ENCODE results near the gene NSMCE3.

NSMCE3 gene

DNA sequence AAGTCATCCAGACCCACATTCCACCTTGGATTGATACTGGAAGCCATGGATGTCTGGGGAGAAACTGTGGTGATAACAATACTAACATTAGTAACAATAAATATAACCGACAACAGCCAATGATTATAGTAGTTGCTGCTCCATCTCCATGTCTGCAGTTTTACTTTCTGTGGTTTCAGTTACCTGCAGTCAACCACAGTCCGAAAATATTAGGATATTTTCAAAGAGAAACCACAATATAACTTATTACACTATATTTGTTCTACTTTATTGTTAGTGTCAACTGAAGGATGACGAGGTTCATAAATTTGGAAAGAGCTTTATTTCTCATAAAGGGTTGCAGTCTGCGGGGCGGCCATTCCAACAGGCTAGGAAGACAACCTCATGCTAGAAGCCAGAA lies 2.6 kb upstream of the NSMCE3 start:
- no peak overlapping the region for H2AFZ ChIP-seq (ENCODE audit: low read length)
- no peak for DNase-seq (ENCODE audit: low spot score)
- no peak overlapping the region for H3K9ac ChIP-seq (ENCODE audit: low read depth, low read length, poor library complexity)
- H3K4me3 ChIP-seq (ENCODE audit: low read length in 2 of 2) = no peak overlapping the region
- H3K4me1 ChIP-seq (ENCODE audit: control insufficient read depth in 2 of 2, insufficient read depth in 1 of 2, low read depth in 1 of 2, low read length in 2 of 2) = peaks cover 2 to 9% of the 10 kb centered on the region in 2 donors
- H3K79me1 ChIP-seq (ENCODE audit: low read depth, low read length) = peaks cover 7% of the 10 kb centered on the region
- no peak overlapping the region for H3K4ac ChIP-seq (ENCODE audit: low read length)
- no CpG with 5 or more reads among the region's 5 CpGs for WGBS, 2 donors (ENCODE audit: extremely low coverage in 2 of 2, insufficient read length in 2 of 2, insufficient replicate concordance in 1 of 2)
- H3K14ac ChIP-seq (ENCODE audit: low read length) = no peak overlapping the region
- no peak overlapping the region for H2BK120ac ChIP-seq (ENCODE audit: low read depth, low read length)
- H4K91ac ChIP-seq (ENCODE audit: low read depth, low read length, poor library complexity) = no peak overlapping the region
- peaks cover 0 to 26% (median 0%) of the 10 kb centered on the region in 3 experiments for H3K27me3 ChIP-seq (ENCODE audit: control insufficient read depth in 3 of 3, insufficient read depth in 3 of 3, low read depth in 1 of 3, low read length in 3 of 3)
- no peak overlapping the region for H3K27ac ChIP-seq (replicated peaks; ENCODE audit: low read length)
- no peak overlapping the region for H2AK5ac ChIP-seq (ENCODE audit: low read depth, low read length)
- no peak overlapping the region for H2BK15ac ChIP-seq (ENCODE audit: low read length)
- no peak overlapping the region for H2BK5ac ChIP-seq (ENCODE audit: low read length)
- H3K9me3 ChIP-seq (replicated peaks in 1 of 2; ENCODE audit: control insufficient read depth in 2 of 2, insufficient read depth in 1 of 2, low read depth in 1 of 2, low read length in 2 of 2) = no peaks in the 10 kb centered on the region
- no peak overlapping the region for H3K23ac ChIP-seq (ENCODE audit: low read depth, low read length, poor library complexity)
- no peak overlapping the region for H3K4me2 ChIP-seq (ENCODE audit: insufficient read depth, low read length, poor library complexity, severe bottlenecking)
- H4K8ac ChIP-seq (ENCODE audit: low read depth, low read length) = no peak overlapping the region
- no peak overlapping the region for H2BK12ac ChIP-seq (ENCODE audit: low read length)
- no peak overlapping the region for H3K18ac ChIP-seq (ENCODE audit: low read length)
- H3K36me3 ChIP-seq (replicated peaks in 1 of 2; ENCODE audit: control insufficient read depth in 2 of 2, insufficient read depth in 2 of 2, low read length in 2 of 2) = no peaks in the 10 kb centered on the region

DNA sequence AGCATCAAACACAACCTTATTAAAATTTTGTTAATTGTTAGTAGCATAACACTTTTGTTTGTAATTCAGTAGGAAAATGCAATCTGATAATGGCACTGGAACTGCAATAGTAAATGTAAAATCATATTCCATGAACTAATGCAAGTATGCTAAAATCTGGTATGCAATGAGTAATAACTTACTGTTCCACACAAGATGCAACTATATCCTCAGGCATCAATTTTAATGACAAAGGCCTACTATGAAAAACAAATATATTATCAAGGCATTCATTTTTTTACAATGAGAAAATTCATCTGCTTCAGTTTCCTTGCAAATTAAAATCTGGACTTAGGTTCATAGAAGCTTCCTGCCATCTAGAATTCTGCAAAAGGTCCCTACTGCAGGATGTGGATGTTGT lies 1.4 kb upstream of the NSMCE3 start:
- no peak overlapping the region for H3K4ac ChIP-seq (ENCODE audit: low read length)
- no peak overlapping the region for H3K4me2 ChIP-seq (ENCODE audit: insufficient read depth, low read length, poor library complexity, severe bottlenecking)
- H3K18ac ChIP-seq (ENCODE audit: low read length) = no peak overlapping the region
- H2BK12ac ChIP-seq (ENCODE audit: low read length) = no peak overlapping the region
- H3K27ac ChIP-seq (replicated peaks; ENCODE audit: low read length) = no peak overlapping the region
- H3K4me3 ChIP-seq (ENCODE audit: low read length in 2 of 2) = no peak overlapping the region
- no peak overlapping the region for H2BK5ac ChIP-seq (ENCODE audit: low read length)
- H3K36me3 ChIP-seq (replicated peaks in 1 of 2; ENCODE audit: control insufficient read depth in 2 of 2, insufficient read depth in 2 of 2, low read length in 2 of 2) = no peaks in the 10 kb centered on the region
- no peak overlapping the region for H3K23ac ChIP-seq (ENCODE audit: low read depth, low read length, poor library complexity)
- peak overlapping the region; percentile 30 for H2AFZ ChIP-seq (ENCODE audit: low read length)
- no peak overlapping the region for H4K91ac ChIP-seq (ENCODE audit: low read depth, low read length, poor library complexity)
- no peak overlapping the region for H3K14ac ChIP-seq (ENCODE audit: low read length)
- peaks cover 0 to 26% (median 0%) of the 10 kb centered on the region in 3 experiments for H3K27me3 ChIP-seq (ENCODE audit: control insufficient read depth in 3 of 3, insufficient read depth in 3 of 3, low read depth in 1 of 3, low read length in 3 of 3)
- no peaks in the 10 kb centered on the region for H3K9me3 ChIP-seq (replicated peaks in 1 of 2; ENCODE audit: control insufficient read depth in 2 of 2, insufficient read depth in 1 of 2, low read depth in 1 of 2, low read length in 2 of 2)
- H3K4me1 ChIP-seq (ENCODE audit: control insufficient read depth in 2 of 2, insufficient read depth in 1 of 2, low read depth in 1 of 2, low read length in 2 of 2) = peaks cover 2 to 9% of the 10 kb centered on the region in 2 donors
- H3K79me1 ChIP-seq (ENCODE audit: low read depth, low read length) = peaks cover 7% of the 10 kb centered on the region
- no peak overlapping the region for H3K9ac ChIP-seq (ENCODE audit: low read depth, low read length, poor library complexity)
- H2AK5ac ChIP-seq (ENCODE audit: low read depth, low read length) = no peak overlapping the region
- H2BK120ac ChIP-seq (ENCODE audit: low read depth, low read length) = no peak overlapping the region
- no peak overlapping the region for H2BK15ac ChIP-seq (ENCODE audit: low read length)
- H4K8ac ChIP-seq (ENCODE audit: low read depth, low read length) = no peak overlapping the region
- DNase-seq (ENCODE audit: low spot score) = no peak

DNA sequence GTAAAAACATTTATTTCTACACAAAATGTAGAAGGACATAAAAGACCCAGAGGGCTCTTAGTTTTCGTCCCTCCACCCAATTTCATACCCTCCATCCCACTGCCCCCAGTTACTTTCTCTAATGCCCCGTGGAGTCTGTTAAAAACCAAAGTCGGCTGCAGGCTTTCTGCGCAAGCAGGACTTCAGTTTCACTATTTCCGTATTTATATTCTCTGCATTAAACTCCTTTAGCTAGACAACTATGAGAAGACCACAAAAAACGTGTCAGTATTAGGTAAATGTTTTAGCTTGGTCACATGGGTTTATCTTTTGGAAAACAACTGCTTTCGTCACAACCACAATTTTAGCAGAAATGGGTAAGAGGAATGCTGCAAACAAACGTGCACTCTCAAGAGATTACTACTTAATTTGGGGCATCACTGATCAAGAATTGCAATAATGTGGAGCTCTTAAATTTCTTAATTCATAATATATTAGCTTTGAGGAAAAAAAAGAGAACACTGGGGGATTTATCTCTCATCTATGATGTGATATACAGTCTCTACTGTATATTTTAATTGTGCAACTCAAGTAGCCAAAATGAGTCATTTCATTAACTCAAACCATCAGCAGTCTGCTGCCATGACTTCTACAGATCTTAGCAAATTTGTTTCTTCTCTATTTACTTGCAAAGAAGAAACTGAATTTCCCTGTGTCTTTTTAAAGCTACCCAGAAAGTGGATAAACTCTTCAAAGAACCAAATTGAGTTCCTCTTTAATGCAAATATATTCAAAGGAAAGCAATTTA lies 740 bp upstream of the NSMCE3 start:
- Histone ChIP-seq H4K91ac (ENCODE audit: low read depth, low read length, poor library complexity) (no peak overlapping the region), H3K4ac (ENCODE audit: low read length) (no peak overlapping the region), H3K9me3 (replicated peaks in 1 of 2; ENCODE audit: control insufficient read depth in 2 of 2, insufficient read depth in 1 of 2, low read depth in 1 of 2, low read length in 2 of 2) (no peaks in the 10 kb centered on the region), H3K4me2 (ENCODE audit: insufficient read depth, low read length, poor library complexity, severe bottlenecking) (peak overlapping the region; percentile 78), H2AK5ac (ENCODE audit: low read depth, low read length) (no peak overlapping the region), H3K14ac (ENCODE audit: low read length) (no peak overlapping the region), H3K9ac (ENCODE audit: low read depth, low read length, poor library complexity) (no peak overlapping the region), H2BK15ac (ENCODE audit: low read length) (no peak overlapping the region), H2BK12ac (ENCODE audit: low read length) (no peak overlapping the region), H3K4me1 (ENCODE audit: control insufficient read depth in 2 of 2, insufficient read depth in 1 of 2, low read depth in 1 of 2, low read length in 2 of 2) (peaks cover 2 to 9% of the 10 kb centered on the region in 2 donors), H2AFZ (ENCODE audit: low read length) (peak overlapping the region; percentile 97), H2BK5ac (ENCODE audit: low read length) (no peak overlapping the region), H3K27me3 (ENCODE audit: control insufficient read depth in 3 of 3, insufficient read depth in 3 of 3, low read depth in 1 of 3, low read length in 3 of 3) (peaks cover 0 to 26% (median 0%) of the 10 kb centered on the region in 3 experiments), H3K27ac (replicated peaks; ENCODE audit: low read length) (no peak overlapping the region), H3K23ac (ENCODE audit: low read depth, low read length, poor library complexity) (no peak overlapping the region), H3K79me1 (ENCODE audit: low read depth, low read length) (peaks cover 7% of the 10 kb centered on the region), H3K36me3 (replicated peaks in 1 of 2; ENCODE audit: control insufficient read depth in 2 of 2, insufficient read depth in 2 of 2, low read length in 2 of 2) (no peaks in the 10 kb centered on the region), H4K8ac (ENCODE audit: low read depth, low read length) (no peak overlapping the region), H3K4me3 (ENCODE audit: low read length in 2 of 2) (peak overlapping the region in 1 of 2 donors; percentile 98), H2BK120ac (ENCODE audit: low read depth, low read length) (no peak overlapping the region), H3K18ac (ENCODE audit: low read length) (no peak overlapping the region)
- no peak for DNase-seq (ENCODE audit: low spot score)
- WGBS, 2 donors (ENCODE audit: extremely low coverage in 2 of 2, insufficient read length in 2 of 2, insufficient replicate concordance in 1 of 2) = no CpG with 5 or more reads among the region's 8 CpGs

DNA sequence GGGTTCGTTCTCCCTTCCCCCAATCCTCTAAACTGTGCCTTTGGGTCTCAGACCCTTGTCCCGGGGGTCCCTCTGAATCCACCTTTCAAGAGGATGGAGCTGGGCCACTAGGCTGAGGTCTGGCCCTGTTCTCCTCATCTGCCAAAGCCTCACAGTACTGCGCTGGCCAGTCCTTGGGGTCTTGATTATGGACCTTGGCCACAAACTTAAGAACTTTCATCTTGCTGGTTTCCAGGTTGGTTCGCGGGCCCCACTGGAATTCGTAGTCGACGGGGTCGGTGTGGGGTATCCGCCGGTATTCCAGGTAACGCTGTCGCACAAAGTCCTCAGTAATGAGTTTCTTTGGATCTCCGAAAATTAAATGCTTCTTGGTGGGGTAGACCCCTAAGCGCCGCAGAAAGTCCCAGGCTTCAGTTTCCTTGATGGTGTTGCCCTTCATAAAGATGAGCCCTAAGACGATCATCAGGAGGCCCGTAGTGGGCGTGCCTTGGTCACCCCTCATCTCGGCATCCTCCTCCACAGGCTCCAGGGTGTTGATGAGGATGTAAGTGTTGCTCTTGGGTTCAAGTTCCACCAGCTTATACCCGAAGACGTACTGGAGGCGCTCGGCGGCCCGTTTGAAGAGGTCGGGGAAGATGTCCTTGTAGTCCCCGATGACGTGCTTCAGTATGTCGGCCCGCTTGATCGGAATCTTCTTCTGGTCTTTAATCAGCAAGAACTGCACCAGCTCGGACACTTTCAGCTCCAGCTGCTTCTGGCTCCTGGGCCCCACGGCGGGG lies 727 bp downstream of the NSMCE3 start:
- no peak overlapping the region for H3K14ac ChIP-seq (ENCODE audit: low read length)
- H3K27ac ChIP-seq (replicated peaks; ENCODE audit: low read length) = peak overlapping the region; percentile 47
- no peak overlapping the region for H4K91ac ChIP-seq (ENCODE audit: low read depth, low read length, poor library complexity)
- peak; percentile 8 for DNase-seq (ENCODE audit: low spot score)
- H3K4me2 ChIP-seq (ENCODE audit: insufficient read depth, low read length, poor library complexity, severe bottlenecking) = peak overlapping the region; percentile 78
- peak overlapping the region; percentile 60 for H3K18ac ChIP-seq (ENCODE audit: low read length)
- no peak overlapping the region for H2BK15ac ChIP-seq (ENCODE audit: low read length)
- H3K9ac ChIP-seq (ENCODE audit: low read depth, low read length, poor library complexity) = peak overlapping the region; percentile 83
- no peak overlapping the region for H2AK5ac ChIP-seq (ENCODE audit: low read depth, low read length)
- H2AFZ ChIP-seq (ENCODE audit: low read length) = peak overlapping the region; percentile 97
- no CpG with 5 or more reads among the region's 35 CpGs for WGBS, 2 donors (ENCODE audit: extremely low coverage in 2 of 2, insufficient read length in 2 of 2, insufficient replicate concordance in 1 of 2)
- no peak overlapping the region for H3K23ac ChIP-seq (ENCODE audit: low read depth, low read length, poor library complexity)
- peak overlapping the region; percentile 87 to 98 for H3K4me3 ChIP-seq (ENCODE audit: low read length in 2 of 2)
- peaks cover 7% of the 10 kb centered on the region for H3K79me1 ChIP-seq (ENCODE audit: low read depth, low read length)
- H3K4me1 ChIP-seq (ENCODE audit: control insufficient read depth in 2 of 2, insufficient read depth in 1 of 2, low read depth in 1 of 2, low read length in 2 of 2) = peaks cover 2 to 9% of the 10 kb centered on the region in 2 donors
- H2BK12ac ChIP-seq (ENCODE audit: low read length) = no peak overlapping the region
- H4K8ac ChIP-seq (ENCODE audit: low read depth, low read length) = no peak overlapping the region
- no peaks in the 10 kb centered on the region for H3K36me3 ChIP-seq (replicated peaks in 1 of 2; ENCODE audit: control insufficient read depth in 2 of 2, insufficient read depth in 2 of 2, low read length in 2 of 2)
- H2BK5ac ChIP-seq (ENCODE audit: low read length) = no peak overlapping the region
- no peak overlapping the region for H2BK120ac ChIP-seq (ENCODE audit: low read depth, low read length)
- H3K27me3 ChIP-seq (ENCODE audit: control insufficient read depth in 3 of 3, insufficient read depth in 3 of 3, low read depth in 1 of 3, low read length in 3 of 3) = peaks cover 0 to 26% (median 0%) of the 10 kb centered on the region in 3 experiments
- no peak overlapping the region for H3K4ac ChIP-seq (ENCODE audit: low read length)
- H3K9me3 ChIP-seq (replicated peaks in 1 of 2; ENCODE audit: control insufficient read depth in 2 of 2, insufficient read depth in 1 of 2, low read depth in 1 of 2, low read length in 2 of 2) = no peaks in the 10 kb centered on the region
